Measurements from ENCODE around the gene EFCAB8.
"Not testable (repeated sequence)": the region's sequence is repeated elsewhere in the genome, so short reads cannot be mapped to it uniquely, and the experiment has no call there.

DNA sequence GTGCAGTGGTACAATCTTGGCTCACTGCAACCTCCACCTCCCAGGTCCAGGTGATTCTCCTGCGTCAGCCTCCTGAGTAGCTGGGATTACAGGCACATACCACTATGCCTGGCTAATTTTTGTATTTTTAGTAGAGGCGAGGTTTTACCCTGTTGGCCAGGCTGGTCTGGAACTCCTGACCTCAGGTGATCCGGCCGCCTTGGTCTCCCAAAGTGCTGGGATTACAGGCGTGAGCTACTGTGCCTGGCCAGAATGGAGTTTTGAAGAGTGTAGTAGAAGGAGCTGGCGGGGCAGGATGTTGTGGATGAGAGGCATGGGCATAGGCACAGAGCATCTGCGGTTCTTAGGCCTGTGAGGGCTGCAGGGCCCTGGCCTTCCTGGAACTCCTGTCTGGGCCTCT lies 46.0 kb downstream of the EFCAB8 start:
- not testable (repeated sequence) for TF ChIP-seq POU6F1 (CRISPR knock-in tag; IDR thresholded peaks at IDR 0.05; ENCODE audit: borderline replicate concordance, low read depth); OSR1 (CRISPR knock-in tag; IDR thresholded peaks at IDR 0.05); TOX (CRISPR knock-in tag; IDR thresholded peaks at IDR 0.05; ENCODE audit: borderline replicate concordance); ZC3H10 (CRISPR knock-in tag; IDR thresholded peaks at IDR 0.05); BACH2 (CRISPR knock-in tag; IDR thresholded peaks at IDR 0.05; ENCODE audit: borderline replicate concordance); SNAI2 (CRISPR knock-in tag; IDR thresholded peaks at IDR 0.05); ZNF70 (CRISPR knock-in tag; IDR thresholded peaks at IDR 0.05)
- TF ChIP-seq, protein P1, sequence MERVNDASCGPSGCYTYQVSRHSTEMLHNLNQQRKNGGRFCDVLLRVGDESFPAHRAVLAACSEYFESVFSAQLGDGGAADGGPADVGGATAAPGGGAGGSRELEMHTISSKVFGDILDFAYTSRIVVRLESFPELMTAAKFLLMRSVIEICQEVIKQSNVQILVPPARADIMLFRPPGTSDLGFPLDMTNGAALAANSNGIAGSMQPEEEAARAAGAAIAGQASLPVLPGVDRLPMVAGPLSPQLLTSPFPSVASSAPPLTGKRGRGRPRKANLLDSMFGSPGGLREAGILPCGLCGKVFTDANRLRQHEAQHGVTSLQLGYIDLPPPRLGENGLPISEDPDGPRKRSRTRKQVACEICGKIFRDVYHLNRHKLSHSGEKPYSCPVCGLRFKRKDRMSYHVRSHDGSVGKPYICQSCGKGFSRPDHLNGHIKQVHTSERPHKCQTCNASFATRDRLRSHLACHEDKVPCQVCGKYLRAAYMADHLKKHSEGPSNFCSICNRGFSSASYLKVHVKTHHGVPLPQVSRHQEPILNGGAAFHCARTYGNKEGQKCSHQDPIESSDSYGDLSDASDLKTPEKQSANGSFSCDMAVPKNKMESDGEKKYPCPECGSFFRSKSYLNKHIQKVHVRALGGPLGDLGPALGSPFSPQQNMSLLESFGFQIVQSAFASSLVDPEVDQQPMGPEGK (CRISPR knock-in tag; IDR thresholded peaks at IDR 0.05; ENCODE audit: borderline replicate concordance), result not testable (repeated sequence)

All from SK-N-SH treated with all-trans-retinoic acid at 6 μM for 48 hours (cell line).